ENCODE results near the gene ABHD14A.

- TF ChIP-seq GATA2 (IDR thresholded peaks at IDR 0.05; ENCODE audit: low read depth, low read length) (no peak), GATA3 (IDR thresholded peaks at IDR 0.05; ENCODE audit: low read depth, low read length) (no peak)
Observed at GRCh38 chr3:52002748-52003147, 27.9 kb downstream of the ABHD14A start.
